Activated T-cell treated with anti-CD3 and anti-CD28 coated beads for 48 hours (primary cell): ENCODE data around the gene B4GALT7.
"Not testable (repeated sequence)": the region's sequence is repeated elsewhere in the genome, so short reads cannot be mapped to it uniquely, and the experiment has no call there.

Experiments used
- DNase-seq: peaks from one replicate; pipeline ENCODE4 v3.0.0-alpha.2; 2020; ENCODE audit warnings: low read depth

The B4GALT7 gene

GRCh38 chr5:177610131-177610769 is 10.3 kb downstream of the B4GALT7 start:
- DNase-seq, result no peak

GRCh38 chr5:177610770-177611445 is 11.0 kb downstream of the B4GALT7 start:
- no peak for DNase-seq

GRCh38 chr5:177611446-177612214 is 11.7 kb downstream of the B4GALT7 start:
- DNase-seq, result no peak

- no peak for DNase-seq
Observed at GRCh38 chr5:177612215-177612673, 12.3 kb downstream of the B4GALT7 start.

GRCh38 chr5:177620560-177620959 is 20.6 kb downstream of the B4GALT7 start:
- no peak for DNase-seq

- not testable (repeated sequence) for DNase-seq
Observed at GRCh38 chr5:177624172-177624571, 24.2 kb downstream of the B4GALT7 start.

- not testable (repeated sequence) for DNase-seq
Observed at GRCh38 chr5:177630186-177630585, 30.3 kb downstream of the B4GALT7 start.

- DNase-seq, result not testable (repeated sequence)
Observed at GRCh38 chr5:177634912-177635311, 35.0 kb downstream of the B4GALT7 start.

- DNase-seq, result not testable (repeated sequence)
Observed at GRCh38 chr5:177645462-177645861, 45.5 kb downstream of the B4GALT7 start.

GRCh38 chr5:177651235-177651634 is 51.3 kb downstream of the B4GALT7 start:
- not testable (repeated sequence) for DNase-seq

GRCh38 chr5:177657846-177658245 is 57.9 kb downstream of the B4GALT7 start:
- DNase-seq, result not testable (repeated sequence)

GRCh38 chr5:177658542-177658941 is 58.6 kb downstream of the B4GALT7 start:
- DNase-seq, result not testable (repeated sequence)
